Liver (tissue), 3 donors: Measurements from ENCODE around the gene HOPX.

ENCODE experiments used
- TAF1 ChIP-seq: conservative IDR thresholded peaks from 2 replicates; pipeline ENCODE4 v1.6.1; 2016; ENCODE audit warnings: antibody characterized with exemption, mild to moderate bottlenecking
- TF ChIP-seq, protein P1 (sequence below): fragments of 150-350 bp; IDR thresholded peaks from 2 replicates; pipeline ENCODE4 v1.5.1; 2017; ENCODE audit warnings: improper control_type of control experiment, low read depth, low read length; ENCODE audit not compliant: missing input control
- donor health status: healthy.
- donor health status: healthy.

DNA sequence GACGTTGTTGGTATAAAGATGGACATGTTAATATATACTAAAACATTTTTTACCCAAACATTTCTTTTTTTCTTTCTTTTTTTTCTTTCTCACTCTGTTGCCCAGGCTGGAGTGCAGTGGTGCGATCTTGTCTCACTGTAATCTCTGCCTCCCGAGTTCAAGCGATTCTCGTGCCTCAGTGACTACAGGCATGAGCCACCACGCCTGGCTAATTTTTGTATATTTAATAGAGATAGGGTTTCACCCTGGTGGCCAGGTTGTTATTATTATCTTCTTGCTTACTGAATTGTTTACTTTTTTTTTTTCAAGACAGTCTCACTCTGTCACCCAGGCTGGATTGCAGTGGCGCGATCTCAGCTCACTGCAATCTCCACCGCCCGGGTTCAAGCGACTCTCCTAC is 68.8 kb downstream of the HOPX start:
- TF ChIP-seq, protein P1, sequence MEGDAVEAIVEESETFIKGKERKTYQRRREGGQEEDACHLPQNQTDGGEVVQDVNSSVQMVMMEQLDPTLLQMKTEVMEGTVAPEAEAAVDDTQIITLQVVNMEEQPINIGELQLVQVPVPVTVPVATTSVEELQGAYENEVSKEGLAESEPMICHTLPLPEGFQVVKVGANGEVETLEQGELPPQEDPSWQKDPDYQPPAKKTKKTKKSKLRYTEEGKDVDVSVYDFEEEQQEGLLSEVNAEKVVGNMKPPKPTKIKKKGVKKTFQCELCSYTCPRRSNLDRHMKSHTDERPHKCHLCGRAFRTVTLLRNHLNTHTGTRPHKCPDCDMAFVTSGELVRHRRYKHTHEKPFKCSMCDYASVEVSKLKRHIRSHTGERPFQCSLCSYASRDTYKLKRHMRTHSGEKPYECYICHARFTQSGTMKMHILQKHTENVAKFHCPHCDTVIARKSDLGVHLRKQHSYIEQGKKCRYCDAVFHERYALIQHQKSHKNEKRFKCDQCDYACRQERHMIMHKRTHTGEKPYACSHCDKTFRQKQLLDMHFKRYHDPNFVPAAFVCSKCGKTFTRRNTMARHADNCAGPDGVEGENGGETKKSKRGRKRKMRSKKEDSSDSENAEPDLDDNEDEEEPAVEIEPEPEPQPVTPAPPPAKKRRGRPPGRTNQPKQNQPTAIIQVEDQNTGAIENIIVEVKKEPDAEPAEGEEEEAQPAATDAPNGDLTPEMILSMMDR: no peak
- TF ChIP-seq TAF1: no peak
